ENCODE data around the gene MED1.
A peak's percentile ranks its signal among the peaks of the same experiment; 100 is the strongest.
"Not testable (repeated sequence)": the region's sequence is repeated elsewhere in the genome, so short reads cannot be mapped to it uniquely, and the experiment has no call there.

The MED1 gene
- 88.7 reads per million, percentile 80 among the genes with 10 or more reads in this experiment for total RNA-seq

GRCh38 chr17:39450847-39451581 lies at the start of gene MED1:
MED1 (minus strand) TSS chr17:39451263; CDS start chr17:39451062, 201 bp downstream.
- peak; percentile 85 for DNase-seq

GRCh38 chr17:39496921-39497320 lies 45.9 kb upstream of the MED1 start:
- not testable (repeated sequence) for DNase-seq

- no peak for DNase-seq
These were observed 36.9 kb upstream of the MED1 start for GRCh38 chr17:39487946-39488345.

GRCh38 chr17:39487490-39487889 lies 36.4 kb upstream of the MED1 start:
- DNase-seq, result not testable (repeated sequence)

GRCh38 chr17:39486242-39486641 lies 35.2 kb upstream of the MED1 start:
- no peak for DNase-seq

- DNase-seq, result no peak
These were observed 34.5 kb upstream of the MED1 start for GRCh38 chr17:39485555-39485954.

- DNase-seq, result no peak
These were observed 33.1 kb upstream of the MED1 start for GRCh38 chr17:39484178-39484577.

GRCh38 chr17:39483506-39483905 lies 32.4 kb upstream of the MED1 start:
- no peak for DNase-seq

- not testable (repeated sequence) for DNase-seq
These were observed 28.6 kb upstream of the MED1 start for GRCh38 chr17:39479631-39480030.

- no peak for DNase-seq
These were observed 22.2 kb upstream of the MED1 start for GRCh38 chr17:39473310-39473709.

GRCh38 chr17:39468610-39469009 lies 17.5 kb upstream of the MED1 start:
- DNase-seq, result not testable (repeated sequence)

GRCh38 chr17:39464639-39465181 lies 13.6 kb upstream of the MED1 start:
- not testable (repeated sequence) for DNase-seq

GRCh38 chr17:39462631-39463375 lies 11.7 kb upstream of the MED1 start:
- no peak for DNase-seq

GRCh38 chr17:39461926-39462569 lies 11.0 kb upstream of the MED1 start:
- DNase-seq, result peak; percentile 4

GRCh38 chr17:39461113-39461925 lies 10.3 kb upstream of the MED1 start, which contains the start of gene CDK12:
CDK12 (plus strand) TSS chr17:39461486; CDS start chr17:39462072, 586 bp downstream.
- peak; percentile 92 for DNase-seq

- no peak for DNase-seq
These were observed 4.9 kb upstream of the MED1 start for GRCh38 chr17:39455919-39456318.

GRCh38 chr17:39450051-39450450 lies 1.0 kb downstream of the MED1 start:
- DNase-seq, result no peak

- DNase-seq, result no peak
These were observed 3.5 kb downstream of the MED1 start for GRCh38 chr17:39447561-39447960.

GRCh38 chr17:39443326-39443725 lies 7.7 kb downstream of the MED1 start:
- no peak for DNase-seq

- not testable (repeated sequence) for DNase-seq
These were observed 11.2 kb downstream of the MED1 start for GRCh38 chr17:39439868-39440267.

- DNase-seq, result no peak
These were observed 21.5 kb downstream of the MED1 start for GRCh38 chr17:39429600-39429999.

GRCh38 chr17:39416141-39416540 lies 34.9 kb downstream of the MED1 start:
- DNase-seq, result no peak
